GM12801 (cell line): ENCODE results near the gene PATE3.

ENCODE experiments used
- TF ChIP-seq, protein P1 (sequence below): IDR thresholded peaks from one replicate; pipeline ENCODE4 v1.5.1; 2011; ENCODE audit warnings: control low read depth; ENCODE audit not compliant: insufficient read length; ENCODE audit errors: extremely low read depth

Gene PATE3

GRCh38 chr11:125763483-125763882 is 24.4 kb upstream of the PATE3 start:
- TF ChIP-seq, protein P1, sequence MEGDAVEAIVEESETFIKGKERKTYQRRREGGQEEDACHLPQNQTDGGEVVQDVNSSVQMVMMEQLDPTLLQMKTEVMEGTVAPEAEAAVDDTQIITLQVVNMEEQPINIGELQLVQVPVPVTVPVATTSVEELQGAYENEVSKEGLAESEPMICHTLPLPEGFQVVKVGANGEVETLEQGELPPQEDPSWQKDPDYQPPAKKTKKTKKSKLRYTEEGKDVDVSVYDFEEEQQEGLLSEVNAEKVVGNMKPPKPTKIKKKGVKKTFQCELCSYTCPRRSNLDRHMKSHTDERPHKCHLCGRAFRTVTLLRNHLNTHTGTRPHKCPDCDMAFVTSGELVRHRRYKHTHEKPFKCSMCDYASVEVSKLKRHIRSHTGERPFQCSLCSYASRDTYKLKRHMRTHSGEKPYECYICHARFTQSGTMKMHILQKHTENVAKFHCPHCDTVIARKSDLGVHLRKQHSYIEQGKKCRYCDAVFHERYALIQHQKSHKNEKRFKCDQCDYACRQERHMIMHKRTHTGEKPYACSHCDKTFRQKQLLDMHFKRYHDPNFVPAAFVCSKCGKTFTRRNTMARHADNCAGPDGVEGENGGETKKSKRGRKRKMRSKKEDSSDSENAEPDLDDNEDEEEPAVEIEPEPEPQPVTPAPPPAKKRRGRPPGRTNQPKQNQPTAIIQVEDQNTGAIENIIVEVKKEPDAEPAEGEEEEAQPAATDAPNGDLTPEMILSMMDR = no peak

GRCh38 chr11:125766251-125766650 is 21.7 kb upstream of the PATE3 start:
- TF ChIP-seq, protein P1 = no peak

DNA sequence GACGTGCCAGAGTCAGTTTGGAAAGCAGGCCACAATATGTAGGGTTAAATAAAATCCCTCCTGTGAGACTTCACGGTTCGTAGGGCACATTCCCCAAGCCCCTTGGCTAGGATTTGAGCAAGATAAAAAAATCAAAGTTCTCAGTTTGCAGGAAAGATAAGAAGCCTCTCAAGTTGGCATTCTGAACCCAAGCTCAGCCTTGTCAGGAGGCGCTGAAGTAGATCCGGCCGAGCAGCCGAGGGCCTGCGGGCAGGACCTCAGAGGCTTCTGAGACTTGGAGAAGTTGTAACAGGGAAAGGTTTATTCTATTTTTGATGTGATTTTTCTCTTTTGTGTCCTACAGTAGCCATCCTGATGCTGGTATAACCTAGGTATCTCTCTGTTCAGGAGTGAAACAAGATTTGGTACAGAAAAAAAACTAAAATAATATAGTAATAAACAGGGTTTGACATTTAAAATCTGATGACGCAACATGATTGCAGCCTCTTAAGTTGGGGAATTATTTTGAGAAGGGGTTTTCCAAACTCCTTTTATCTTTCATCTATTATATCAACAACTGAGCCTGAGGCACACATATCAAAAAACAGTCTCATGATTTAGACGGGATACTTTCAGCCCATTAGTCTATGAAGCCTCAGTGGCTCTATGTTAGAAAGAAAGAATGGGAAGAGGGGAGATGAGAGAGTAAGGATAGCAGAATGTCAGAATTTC is 19.4 kb upstream of the PATE3 start:
- TF ChIP-seq, protein P1 = no peak

- TF ChIP-seq, protein P1 = no peak
Measured at GRCh38 chr11:125770583-125770982, 17.3 kb upstream of the PATE3 start.

DNA sequence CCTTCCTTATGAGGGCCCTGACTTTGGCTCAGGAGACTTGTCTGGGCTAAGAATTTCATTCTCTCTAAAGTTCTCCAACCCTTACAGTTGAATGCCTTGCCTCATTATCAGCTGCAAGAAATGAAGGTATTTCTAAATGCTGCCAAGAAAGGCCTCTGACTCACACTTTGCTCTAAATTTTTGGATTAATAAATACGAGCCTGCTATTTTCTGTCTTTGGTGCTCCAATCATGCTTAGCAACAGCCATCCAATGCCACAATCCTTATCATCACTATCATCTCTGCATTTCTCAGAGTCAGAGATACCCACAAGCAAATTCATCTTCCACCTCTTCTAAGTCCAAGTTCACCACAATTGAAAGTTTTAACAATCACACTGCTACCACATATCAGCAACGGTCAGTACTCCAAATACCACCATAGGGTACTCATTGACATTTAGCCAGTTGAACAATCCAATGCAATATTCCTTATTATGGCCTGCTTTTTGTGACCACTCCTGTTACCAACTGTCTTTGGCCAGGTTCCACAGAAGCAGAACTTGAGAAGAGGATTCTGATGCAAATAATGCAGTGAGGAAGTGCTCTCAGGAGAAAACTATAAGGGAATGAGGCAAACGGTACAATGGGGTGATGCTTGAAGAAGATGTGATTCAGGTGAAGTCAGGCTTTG is 15.0 kb upstream of the PATE3 start:
- TF ChIP-seq, protein P1 = no peak

GRCh38 chr11:125773516-125773915 is 14.4 kb upstream of the PATE3 start:
- TF ChIP-seq, protein P1 = no peak

DNA sequence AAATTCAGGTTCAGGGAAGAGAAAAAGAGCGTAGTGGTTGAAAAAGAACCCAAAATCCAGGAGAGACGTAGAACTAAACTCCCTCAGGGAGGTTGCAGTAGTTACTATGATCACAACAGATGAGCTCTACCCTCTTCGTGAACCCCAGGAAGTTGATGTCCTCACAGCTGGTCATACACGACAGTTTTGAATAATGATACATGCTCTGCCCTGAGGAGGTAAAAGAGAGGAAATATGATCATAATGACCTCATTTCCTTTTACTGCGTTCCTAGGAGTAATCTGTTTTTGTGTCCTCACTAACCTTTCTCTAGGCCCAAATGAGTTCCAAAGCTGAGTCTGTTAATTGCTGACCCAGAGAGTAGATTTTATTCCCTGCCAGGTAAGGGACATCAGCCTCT is 10.6 kb upstream of the PATE3 start:
- TF ChIP-seq, protein P1 = no peak
